ENCODE data around the gene LEKR1. TPM values are rescaled to one million over a fixed set of nuclear protein-coding genes. Genes with fewer than 3 reads are reported as not detected.

LEKR1 gene
- total and polyA plus RNA-seq, 2 of the 13 experiments (the other 11 are each of a cell fraction or from before 2014, with no cell fraction given): 0.49 to 1.5 TPM

GRCh38 chr3:156790156-156790555, 36.0 kb upstream of the LEKR1 start:
- H3K27ac ChIP-seq (ENCODE audit: extremely low read length, insufficient read depth, low read length): no peak overlapping the region
- FAIRE-seq: no peak
- TF ChIP-seq JDP2 (CRISPR knock-in tag; IDR thresholded peaks at IDR 0.05; ENCODE audit: borderline replicate concordance) (no peak), ZSCAN31 (CRISPR knock-in tag; IDR thresholded peaks at IDR 0.05; ENCODE audit: low read depth) (no peak), AGO2 (optimal IDR thresholded peaks at IDR 0.05; ENCODE audit: low read depth, low read length) (no peak), THRA (CRISPR knock-in tag; IDR thresholded peaks at IDR 0.05; ENCODE audit: borderline replicate concordance) (no peak), ZNF333 (CRISPR knock-in tag; IDR thresholded peaks at IDR 0.05; ENCODE audit: borderline replicate concordance) (no peak), ZNF431 (CRISPR knock-in tag; IDR thresholded peaks at IDR 0.05; ENCODE audit: borderline replicate concordance, low read depth) (no peak), ZSCAN25 (CRISPR knock-in tag; IDR thresholded peaks at IDR 0.05) (no peak), REL (CRISPR knock-in tag; conservative IDR thresholded peaks at IDR 0.05) (no peak), HMGXB4 (CRISPR knock-in tag; IDR thresholded peaks at IDR 0.05; ENCODE audit: borderline replicate concordance in 1 of 2, low read depth in 1 of 2) (no peak), ZNF773 (CRISPR knock-in tag; IDR thresholded peaks at IDR 0.05; ENCODE audit: borderline replicate concordance) (no peak), E2F2 (CRISPR knock-in tag; IDR thresholded peaks at IDR 0.05; ENCODE audit: borderline replicate concordance) (no peak), KMT2A (CRISPR knock-in tag; IDR thresholded peaks at IDR 0.05) (no peak), LRRFIP1 (CRISPR knock-in tag; conservative IDR thresholded peaks at IDR 0.05) (no peak), HOXA7 (CRISPR knock-in tag; IDR thresholded peaks at IDR 0.05) (no peak)
- TF ChIP-seq, protein P1, sequence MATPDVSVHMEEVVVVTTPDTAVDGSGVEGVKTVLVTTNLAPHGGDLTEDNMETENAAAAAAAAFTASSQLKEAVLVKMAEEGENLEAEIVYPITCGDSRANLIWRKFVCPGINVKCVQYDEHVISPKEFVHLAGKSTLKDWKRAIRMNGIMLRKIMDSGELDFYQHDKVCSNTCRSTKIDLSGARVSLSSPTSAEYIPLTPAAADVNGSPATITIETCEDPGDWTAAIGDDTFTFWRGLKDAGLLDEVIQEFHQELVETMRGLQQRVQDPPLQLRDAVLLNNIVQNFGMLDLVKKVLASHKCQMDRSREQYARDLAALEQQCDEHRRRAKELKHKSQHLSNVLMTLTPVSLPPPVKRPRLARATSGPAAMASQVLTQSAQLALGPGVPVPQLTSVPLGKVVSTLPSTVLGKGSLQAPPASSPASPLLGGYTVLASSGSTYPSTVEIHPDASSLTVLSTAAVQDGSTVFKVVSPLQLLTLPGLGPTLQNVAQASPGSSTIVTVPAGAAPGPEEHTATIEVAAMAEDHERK (CRISPR knock-in tag; IDR thresholded peaks at IDR 0.05; ENCODE audit: low read depth): no peak

More at GRCh38 chr3:156790156-156790555, 36.0 kb upstream of the LEKR1 start:
- Histone ChIP-seq H3K4me1 (ENCODE audit: insufficient read depth, low read length) (peaks cover 36% of the 10 kb centered on the region), H3K9ac (ENCODE audit: insufficient read depth, low read depth, low read length) (no peak overlapping the region), H3K79me2 (ENCODE audit: insufficient read depth, low read length) (no peaks in the 10 kb centered on the region), H2AFZ (ENCODE audit: low read length) (no peak overlapping the region), H4K20me1 (ENCODE audit: insufficient read depth, low read length) (no peaks in the 10 kb centered on the region), H3K9me3 (ENCODE audit: low read length) (no peaks in the 10 kb centered on the region), H3K27me3 (ENCODE audit: control insufficient read depth in 1 of 2, insufficient read depth in 2 of 2, low read length in 2 of 2) (no peaks in the 10 kb centered on the region; a peak in 1 of 5 replicates), H3K4me2 (ENCODE audit: low read depth, low read length) (no peak overlapping the region), H3K4me3 (replicated peaks in 1 of 3; ENCODE audit: insufficient read depth in 1 of 3, low read depth in 2 of 3, low read length in 3 of 3) (no peak overlapping the region), H3K36me3 (replicated peaks in 1 of 2; ENCODE audit: control insufficient read depth in 1 of 2, insufficient read depth in 2 of 2, low read length in 2 of 2) (no peaks in the 10 kb centered on the region)
- BruUV-seq (replicated peaks): no TSS peak
- intact Hi-C loops (cut with micrococcal nuclease; ENCODE audit: unreplicated experiment) (no loop called here), in situ Hi-C loops (cut with HindIII; ENCODE audit: extremely low pct_ligation_motif_present, low pct_unique_long_range_greater_than_20kb) (no loop called here)
- ChIA-PET POLR2A (no interaction called here), CTCF (ENCODE audit: low intra/inter-chr PET ratio, low total read pairs) (no interaction called here)
- DNase-seq (ENCODE audit: low spot score): no peak
- no peak for ATAC-seq
